ENCODE measurements around the gene ASAP2. TPM values are rescaled to one million over a fixed set of nuclear protein-coding genes. Genes with fewer than 3 reads are reported as not detected.

Gene ASAP2
- total and polyA plus RNA-seq, 9 of the 15 experiments (the other 6 are each of a cell fraction or from before 2014, with no cell fraction given), result 0.06 to 4.3 (median 3.1) TPM

DNA sequence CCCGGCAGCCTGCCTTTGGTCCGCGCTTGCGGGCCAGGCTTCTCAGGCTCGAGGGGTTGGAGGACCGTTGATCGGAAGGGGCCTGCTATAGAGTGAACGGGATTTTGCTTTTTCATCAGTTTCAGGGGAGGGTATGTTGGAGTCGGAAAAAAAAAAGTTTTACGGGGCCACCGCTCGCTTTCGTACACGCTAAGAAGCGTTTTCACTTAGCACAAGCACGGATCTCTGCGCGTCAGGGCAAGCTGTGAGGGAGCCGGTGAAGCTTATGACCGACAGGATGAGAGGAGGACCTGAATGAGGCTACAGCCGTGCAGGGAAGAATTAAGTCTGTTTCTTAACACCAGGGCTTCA is 217.3 kb downstream of the ASAP2 start (continued):
- TF ChIP-seq PURB (CRISPR knock-in tag; IDR thresholded peaks at IDR 0.05; ENCODE audit: low read depth) (no peak), KLF13 (tag; IDR thresholded peaks at IDR 0.05; ENCODE audit: borderline replicate concordance, low read depth) (no peak), FOXK1 (CRISPR knock-in tag; IDR thresholded peaks at IDR 0.05; ENCODE audit: borderline replicate concordance) (0 out of 2 replicates have a peak, but pooled peaks have one; percentile 64), ARID2 (IDR thresholded peaks at IDR 0.05) (0 out of 2 replicates have a peak, but pooled peaks have one; percentile 43), RBBP5 (IDR thresholded peaks at IDR 0.05; ENCODE audit: borderline replicate concordance, insufficient read depth, low read length, poor library complexity, severe bottlenecking) (peak; percentile 32), ZNF316 (IDR thresholded peaks at IDR 0.05) (peak; percentile 36; the same call in 1 of the 2 replicates), ZKSCAN3 (CRISPR knock-in tag; IDR thresholded peaks at IDR 0.05) (no peak), RFX5 (IDR thresholded peaks at IDR 0.05; ENCODE audit: low read depth, low read length) (no peak), MTF1 (CRISPR knock-in tag; IDR thresholded peaks at IDR 0.05; ENCODE audit: borderline replicate concordance) (no peak), ZNF12 (CRISPR knock-in tag; IDR thresholded peaks at IDR 0.05) (peak; percentile 61; the same call in 1 of the 2 replicates), DIDO1 (tag; IDR thresholded peaks at IDR 0.05; ENCODE audit: low read depth) (0 out of 2 replicates have a peak, but pooled peaks have one; percentile 3), NR2F6 (CRISPR knock-in tag; IDR thresholded peaks at IDR 0.05) (no peak)
- TF ChIP-seq, protein P1, sequence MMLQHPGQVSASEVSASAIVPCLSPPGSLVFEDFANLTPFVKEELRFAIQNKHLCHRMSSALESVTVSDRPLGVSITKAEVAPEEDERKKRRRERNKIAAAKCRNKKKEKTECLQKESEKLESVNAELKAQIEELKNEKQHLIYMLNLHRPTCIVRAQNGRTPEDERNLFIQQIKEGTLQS (IDR thresholded peaks at IDR 0.05), result no peak
- TF ChIP-seq, protein P1 (CRISPR knock-in tag; conservative IDR thresholded peaks at IDR 0.05), result no peak
- TF ChIP-seq, protein P2, sequence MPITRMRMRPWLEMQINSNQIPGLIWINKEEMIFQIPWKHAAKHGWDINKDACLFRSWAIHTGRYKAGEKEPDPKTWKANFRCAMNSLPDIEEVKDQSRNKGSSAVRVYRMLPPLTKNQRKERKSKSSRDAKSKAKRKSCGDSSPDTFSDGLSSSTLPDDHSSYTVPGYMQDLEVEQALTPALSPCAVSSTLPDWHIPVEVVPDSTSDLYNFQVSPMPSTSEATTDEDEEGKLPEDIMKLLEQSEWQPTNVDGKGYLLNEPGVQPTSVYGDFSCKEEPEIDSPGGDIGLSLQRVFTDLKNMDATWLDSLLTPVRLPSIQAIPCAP (CRISPR knock-in tag; IDR thresholded peaks at IDR 0.05; ENCODE audit: borderline replicate concordance), result 0 out of 2 replicates have a peak, but pooled peaks have one; percentile 53
- TF ChIP-seq, protein P3, sequence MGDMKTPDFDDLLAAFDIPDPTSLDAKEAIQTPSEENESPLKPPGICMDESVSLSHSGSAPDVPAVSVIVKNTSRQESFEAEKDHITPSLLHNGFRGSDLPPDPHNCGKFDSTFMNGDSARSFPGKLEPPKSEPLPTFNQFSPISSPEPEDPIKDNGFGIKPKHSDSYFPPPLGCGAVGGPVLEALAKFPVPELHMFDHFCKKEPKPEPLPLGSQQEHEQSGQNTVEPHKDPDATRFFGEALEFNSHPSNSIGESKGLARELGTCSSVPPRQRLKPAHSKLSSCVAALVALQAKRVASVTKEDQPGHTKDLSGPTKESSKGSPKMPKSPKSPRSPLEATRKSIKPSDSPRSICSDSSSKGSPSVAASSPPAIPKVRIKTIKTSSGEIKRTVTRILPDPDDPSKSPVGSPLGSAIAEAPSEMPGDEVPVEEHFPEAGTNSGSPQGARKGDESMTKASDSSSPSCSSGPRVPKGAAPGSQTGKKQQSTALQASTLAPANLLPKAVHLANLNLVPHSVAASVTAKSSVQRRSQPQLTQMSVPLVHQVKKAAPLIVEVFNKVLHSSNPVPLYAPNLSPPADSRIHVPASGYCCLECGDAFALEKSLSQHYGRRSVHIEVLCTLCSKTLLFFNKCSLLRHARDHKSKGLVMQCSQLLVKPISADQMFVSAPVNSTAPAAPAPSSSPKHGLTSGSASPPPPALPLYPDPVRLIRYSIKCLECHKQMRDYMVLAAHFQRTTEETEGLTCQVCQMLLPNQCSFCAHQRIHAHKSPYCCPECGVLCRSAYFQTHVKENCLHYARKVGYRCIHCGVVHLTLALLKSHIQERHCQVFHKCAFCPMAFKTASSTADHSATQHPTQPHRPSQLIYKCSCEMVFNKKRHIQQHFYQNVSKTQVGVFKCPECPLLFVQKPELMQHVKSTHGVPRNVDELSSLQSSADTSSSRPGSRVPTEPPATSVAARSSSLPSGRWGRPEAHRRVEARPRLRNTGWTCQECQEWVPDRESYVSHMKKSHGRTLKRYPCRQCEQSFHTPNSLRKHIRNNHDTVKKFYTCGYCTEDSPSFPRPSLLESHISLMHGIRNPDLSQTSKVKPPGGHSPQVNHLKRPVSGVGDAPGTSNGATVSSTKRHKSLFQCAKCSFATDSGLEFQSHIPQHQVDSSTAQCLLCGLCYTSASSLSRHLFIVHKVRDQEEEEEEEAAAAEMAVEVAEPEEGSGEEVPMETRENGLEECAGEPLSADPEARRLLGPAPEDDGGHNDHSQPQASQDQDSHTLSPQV (IDR thresholded peaks at IDR 0.05), result no peak
